Vagina (tissue), 2 donors: ENCODE results near the gene RASGRP1.

Source experiments
- CTCF ChIP-seq, 3 experiments: fragments of 450-650 bp in 2 of 3; fragments of 200-600 bp in 1 of 3; sonication (generic) in 1 of 3; IDR thresholded peaks; one replicate each; pipeline ENCODE4 v1.5.1; 2017 to 2019; ENCODE audit warnings: antibody characterized with exemption in 3 of 3, mild to moderate bottlenecking in 2 of 3, moderate library complexity in 2 of 3
- POLR2A ChIP-seq, 2 donors: fragments of 450-650 bp; IDR thresholded peaks; one replicate each; pipeline ENCODE4 v1.6.1; 2017; ENCODE audit warnings: antibody characterized with exemption in 2 of 2, mild to moderate bottlenecking in 2 of 2, moderate library complexity in 2 of 2

- TF ChIP-seq POLR2A (IDR thresholded peaks at IDR 0.05) = no peak
- TF ChIP-seq CTCF (IDR thresholded peaks at IDR 0.05) = no peak
Measured at GRCh38 chr15:38525489-38525888, 39.1 kb downstream of the RASGRP1 start.
